Sigmoid colon (tissue), 7 donors: Measurements from ENCODE around the gene VANGL1. TPM values are rescaled to one million over a fixed set of nuclear protein-coding genes. Genes with fewer than 3 reads are reported as not detected.
A peak's percentile ranks its signal among the peaks of the same experiment; 100 is the strongest.

ENCODE experiments used
- DNase-seq: peaks from one replicate; pipeline ENCODE4 v3.0.0-alpha.2; 2019
- H3K27ac ChIP-seq, 4 donors: fragments of 200-600 bp; sonication (generic); one replicate each; pipeline ENCODE4 v1.5.1; 2016 to 2019; ENCODE audit warnings: mild to moderate bottlenecking in 1 of 4
- H3K27me3 ChIP-seq, 3 donors: fragments of 200-600 bp; sonication (generic); one replicate each; pipeline ENCODE4 v1.5.1; 2019; ENCODE audit warnings: mild to moderate bottlenecking in 1 of 3
- H3K36me3 ChIP-seq, 4 donors: fragments of 200-600 bp; sonication (generic); one replicate each; pipeline ENCODE4 v1.5.1; 2016 to 2019
- H3K4me1 ChIP-seq, 4 donors: fragments of 200-600 bp; sonication (generic); one replicate each; pipeline ENCODE4 v1.5.1; 2017 to 2019
- H3K4me3 ChIP-seq, 4 donors: fragments of 200-600 bp; sonication (generic); one replicate each; pipeline ENCODE4 v1.5.1; 2017 to 2019; ENCODE audit warnings: mild to moderate bottlenecking in 2 of 4, moderate library complexity in 1 of 4
- H3K9me3 ChIP-seq, 4 donors: fragments of 200-600 bp in 3 of 4; sonication (generic) in 3 of 4; one replicate each; pipeline versions ENCODE4 v1.5.1 to v1.6.1; 2013 to 2019
- CTCF ChIP-seq, 4 experiments: fragments of 450-650 bp in 3 of 4; fragments of 200-600 bp in 1 of 4; IDR thresholded peaks; one replicate each; pipeline ENCODE4 v1.5.1; 2016 to 2019; ENCODE audit warnings: antibody characterized with exemption in 4 of 4, mild to moderate bottlenecking in 3 of 4, moderate library complexity in 2 of 4
- EP300 ChIP-seq, 4 donors: sonication (generic); formaldehyde crosslinking; IDR thresholded peaks; one replicate each; pipeline ENCODE4 v1.6.1; 2017; ENCODE audit warnings: antibody characterized with exemption in 4 of 4
- POLR2A ChIP-seq, 2 donors: fragments of 450-650 bp; IDR thresholded peaks; one replicate each; pipeline ENCODE4 v1.6.1; 2016; ENCODE audit warnings: antibody characterized with exemption in 2 of 2, mild to moderate bottlenecking in 2 of 2, moderate library complexity in 2 of 2
- POLR2AphosphoS5 ChIP-seq, 4 donors: sonication (generic); formaldehyde crosslinking; IDR thresholded peaks; one replicate each; pipeline ENCODE4 v1.6.1; 2017; ENCODE audit warnings: antibody characterized with exemption in 4 of 4
- WGBS, 2 donors: extraction: QIAGEN DNeasy Blood & Tissue Kit; methylation state at CpG; one replicate each; pipeline ENCODE4 v1.1.7; 2013; 5-methylcytosine and 5-hydroxymethylcytosine counted together
- intact Hi-C: fragments of 100-400 bp; cut with DNase I; formaldehyde crosslinking; loops from one replicate; pipeline ENCODE4 v1.15.1; 2023
- polyA plus RNA-seq, 3 donors: library from polyadenylated mRNA; stranded (reverse); fragments of 200-250 nt; gene quantifications; one replicate each; pipeline ENCODE4 v1.2.3, GENCODE V29; 2013
- total RNA-seq, 4 donors: library from RNA; depleted of rRNA; stranded (reverse); fragments of >200 nt; gene quantifications; one replicate each; pipeline ENCODE4 v1.1.0, GENCODE V29; 2016
- donor health status: healthy with polysubstance abuse.
- donor health status: Bipolar disorder and iron deficiency.
- donor health status: healthy.

Gene VANGL1
- total and polyA plus RNA-seq, 7 donors, result 1.2 to 14.7 (median 7.1) TPM

- no peaks in the 10 kb centered on the region for H3K27me3 ChIP-seq
- intact Hi-C loops, result no loop called here
- no peak for DNase-seq
- H3K27ac ChIP-seq, result no peak overlapping the region
- no peaks in the 10 kb centered on the region for H3K36me3 ChIP-seq
- H3K4me3 ChIP-seq, result no peak overlapping the region
- TF ChIP-seq POLR2A (IDR thresholded peaks at IDR 0.05) (no peak), POLR2AphosphoS5 (IDR thresholded peaks at IDR 0.05) (no peak), EP300 (IDR thresholded peaks at IDR 0.05) (no peak), CTCF (IDR thresholded peaks at IDR 0.05) (no peak)
- no peaks in the 10 kb centered on the region for H3K4me1 ChIP-seq
- no peaks in the 10 kb centered on the region for H3K9me3 ChIP-seq
- 86 to 90% methylated on average over 10 of the region's 10 CpGs for WGBS, 2 donors
These were observed 71.3 kb downstream of the VANGL1 start for GRCh38 chr1:115712911-115713609.

GRCh38 chr1:115713906-115714305 lies 72.1 kb downstream of the VANGL1 start:
- H3K36me3 ChIP-seq, result no peaks in the 10 kb centered on the region
- H3K9me3 ChIP-seq, result no peaks in the 10 kb centered on the region
- no peaks in the 10 kb centered on the region for H3K4me1 ChIP-seq
- no peak for TF ChIP-seq POLR2AphosphoS5 (IDR thresholded peaks at IDR 0.05)
- TF ChIP-seq POLR2A (IDR thresholded peaks at IDR 0.05), result no peak
- TF ChIP-seq CTCF (IDR thresholded peaks at IDR 0.05), result no peak
- TF ChIP-seq EP300 (IDR thresholded peaks at IDR 0.05), result no peak
- no peak overlapping the region for H3K4me3 ChIP-seq
- intact Hi-C loops, result no loop called here
- no peak overlapping the region for H3K27ac ChIP-seq
- no peaks in the 10 kb centered on the region for H3K27me3 ChIP-seq
- 54 to 80% methylated on average over 5 of the region's 5 CpGs for WGBS, 2 donors
- DNase-seq, result no peak

GRCh38 chr1:115714572-115715141 lies 72.9 kb downstream of the VANGL1 start:
- intact Hi-C loops, result no loop called here
- no peak overlapping the region for H3K4me3 ChIP-seq
- no peak for DNase-seq
- no peak for TF ChIP-seq CTCF (IDR thresholded peaks at IDR 0.05)
- TF ChIP-seq POLR2A (IDR thresholded peaks at IDR 0.05), result no peak
- TF ChIP-seq EP300 (IDR thresholded peaks at IDR 0.05), result no peak
- TF ChIP-seq POLR2AphosphoS5 (IDR thresholded peaks at IDR 0.05), result no peak
- no peaks in the 10 kb centered on the region for H3K9me3 ChIP-seq
- no peak overlapping the region for H3K27ac ChIP-seq
- 23 to 71% methylated on average over 1 of the region's 1 CpG for WGBS, 2 donors
- no peaks in the 10 kb centered on the region for H3K4me1 ChIP-seq
- no peaks in the 10 kb centered on the region for H3K36me3 ChIP-seq
- no peaks in the 10 kb centered on the region for H3K27me3 ChIP-seq

- Histone ChIP-seq H3K27ac (no peak overlapping the region), H3K27me3 (no peaks in the 10 kb centered on the region), H3K9me3 (no peaks in the 10 kb centered on the region), H3K36me3 (no peaks in the 10 kb centered on the region), H3K4me3 (no peak overlapping the region), H3K4me1 (no peaks in the 10 kb centered on the region)
- DNase-seq, result peak; percentile 71
- peak; percentile 51 to 68 (median 58) for TF ChIP-seq CTCF (IDR thresholded peaks at IDR 0.05)
- no peak for TF ChIP-seq POLR2A (IDR thresholded peaks at IDR 0.05)
- 65 to 69% methylated on average over 5 of the region's 5 CpGs for WGBS, 2 donors
- intact Hi-C loops, result loop anchor here (2.0 kb wide), 1 partner anchor 51 kb away; the partner anchor contains the start of gene CASQ2
These were observed 75.8 kb downstream of the VANGL1 start for GRCh38 chr1:115717541-115717940.
